HepG2 (cell line): Measurements from ENCODE around the gene ECT2. TPM values are rescaled to one million over a fixed set of nuclear protein-coding genes. Genes with fewer than 3 reads are reported as not detected.
"Not testable (repeated sequence)": the region's sequence is repeated elsewhere in the genome, so short reads cannot be mapped to it uniquely, and the experiment has no call there.

ENCODE experiments used
- ATAC-seq: fragments of 200-7000 bp; cut with Tn5 transposase; 3 replicates; pipeline ENCODE4 v1.9.1; 2020; ENCODE audit warnings: mild to moderate bottlenecking, moderate library complexity
- BruUV-seq: library from RNA; stranded (reverse); fragments of 400-500 nt; replicated peaks from 2 replicates; lab custom pipeline; 2021; lab: Mats Ljungman, UMichigan
- CTCF ChIA-PET: fragments of 300-600 bp; formaldehyde crosslinking; extraction: SDS; loops from one replicate; lab custom pipeline; 2021; ENCODE audit warnings: low total read pairs, inconsistent platforms, low intra/inter-chr PET ratio; lab: Yijun Ruan, JAX
- POLR2A ChIA-PET: fragments of 350-600 bp; sonication (Branson Sonifier 250); formaldehyde crosslinking; loops from one replicate; lab custom pipeline; 2020; ENCODE audit warnings: antibody characterized with exemption, inconsistent platforms; lab: Yijun Ruan, JAX
- DNase-seq: peaks from one replicate; pipeline ENCODE4 v3.0.0-alpha.2; 2015; ENCODE audit warnings: low spot score
- FAIRE-seq: peaks from 3 replicates; lab custom pipeline; 2011; peaks lifted over from hg19 to GRCh38; lab: Jason Lieb, UNC
- H2AFZ ChIP-seq: one replicate; pipeline ENCODE4 v1.6.1; 2011; ENCODE audit warnings: low read length, inconsistent platforms
- H3K27ac ChIP-seq: fragments of 300-600 bp; 3 replicates; pipeline ENCODE4 v1.8.0; 2011; ENCODE audit warnings: mixed run types, mild to moderate bottlenecking, mixed read lengths, low read length, inconsistent platforms; ENCODE audit not compliant: insufficient read depth; ENCODE audit errors: extremely low read length
- H3K27me3 ChIP-seq, 2 experiments: fragments of 200-600 bp in 1 of 2; 2 replicates in 1 of 2; 3 replicates in 1 of 2; pipeline versions ENCODE4 v1.6.0 to v1.8.0; 2011; ENCODE audit warnings: low read length in 2 of 2, mild to moderate bottlenecking in 2 of 2, moderate library complexity in 2 of 2, inconsistent platforms in 1 of 2; ENCODE audit not compliant: insufficient read depth in 2 of 2, control insufficient read depth in 1 of 2
- H3K36me3 ChIP-seq, 2 experiments: fragments of 200-600 bp in 1 of 2; replicated peaks in 1 of 2; 2 replicates in 1 of 2; 3 replicates in 1 of 2; pipeline versions ENCODE4 v1.5.1 to v1.8.0; 2011; ENCODE audit warnings: low read length in 2 of 2, inconsistent platforms in 1 of 2; ENCODE audit not compliant: insufficient read depth in 2 of 2, control insufficient read depth in 1 of 2
- H3K4me1 ChIP-seq: 2 replicates; pipeline ENCODE4 v1.5.1; 2012; ENCODE audit warnings: low read length, inconsistent platforms; ENCODE audit not compliant: insufficient read depth
- H3K4me2 ChIP-seq: 2 replicates; pipeline ENCODE4 v1.6.0; 2011; ENCODE audit warnings: low read depth, low read length, inconsistent platforms
- H3K4me3 ChIP-seq, 3 experiments: fragments of 200-600 bp in 1 of 3; sonication (generic), shearing (Covaris generic) in 1 of 3; replicated peaks in 1 of 3; 2 replicates each; pipeline ENCODE4 v1.5.1; 2011 to 2016; ENCODE audit warnings: low read length in 3 of 3, inconsistent platforms in 2 of 3, low read depth in 2 of 3, mild to moderate bottlenecking in 2 of 3, control low read depth in 1 of 3, mixed read lengths in 1 of 3; ENCODE audit not compliant: insufficient read depth in 1 of 3
- H3K79me2 ChIP-seq: one replicate; pipeline ENCODE4 v1.6.1; 2011; ENCODE audit warnings: low read length, inconsistent platforms; ENCODE audit not compliant: insufficient read depth
- H3K9ac ChIP-seq: 2 replicates; pipeline ENCODE4 v1.6.0; 2011; ENCODE audit warnings: mild to moderate bottlenecking, low read depth, low read length, inconsistent platforms; ENCODE audit not compliant: insufficient read depth
- H3K9me3 ChIP-seq: 2 replicates; pipeline ENCODE4 v1.5.1; 2012; ENCODE audit warnings: mild to moderate bottlenecking, low read length
- H4K20me1 ChIP-seq: 2 replicates; pipeline ENCODE4 v1.6.0; 2011; ENCODE audit warnings: inconsistent platforms, mild to moderate bottlenecking, low read length, moderate library complexity; ENCODE audit not compliant: insufficient read depth
- ATF1 ChIP-seq: IDR thresholded peaks from 2 replicates; pipeline ENCODE4 v1.6.1; 2016; ENCODE audit warnings: mild to moderate bottlenecking, control low read depth
- GABPB1 ChIP-seq: IDR thresholded peaks from 2 replicates; pipeline ENCODE4 v1.6.1; 2016; ENCODE audit warnings: mild to moderate bottlenecking, missing genetic modification reagents, moderate library complexity, missing compliant biosample characterization
- NFE2 ChIP-seq: sonication (generic); formaldehyde crosslinking; IDR thresholded peaks from 2 replicates; pipeline ENCODE4 v1.4.0; 2020; ENCODE audit warnings: missing genetic modification reagents
- ZBTB3 ChIP-seq: sonication (generic); formaldehyde crosslinking; IDR thresholded peaks from 2 replicates; pipeline ENCODE4 v1.4.0; 2020; ENCODE audit warnings: low read depth, mild to moderate bottlenecking, moderate library complexity, missing genetic modification reagents, borderline replicate concordance
- ZC3H4 ChIP-seq: sonication (generic); formaldehyde crosslinking; IDR thresholded peaks from 2 replicates; pipeline ENCODE4 v1.4.0; 2020; ENCODE audit warnings: missing genetic modification reagents, borderline replicate concordance
- ZNF468 ChIP-seq: sonication (generic); formaldehyde crosslinking; IDR thresholded peaks from 2 replicates; pipeline ENCODE4 v1.8.0; 2022; ENCODE audit warnings: mild to moderate bottlenecking, moderate library complexity, missing genetic modification reagents
- ZNF709 ChIP-seq: sonication (generic); formaldehyde crosslinking; IDR thresholded peaks from 2 replicates; pipeline ENCODE4 v1.5.0; 2020; ENCODE audit warnings: mild to moderate bottlenecking, missing genetic modification reagents
- ZNF879 ChIP-seq: sonication (generic); formaldehyde crosslinking; IDR thresholded peaks from 2 replicates; pipeline ENCODE4 v1.8.1; 2023; ENCODE audit warnings: missing genetic modification reagents
- WGBS: methylation state at CpG from one replicate; pipeline ENCODE4 v1.1.6; 2017; ENCODE audit warnings: low lambda C conversion rate; 5-methylcytosine and 5-hydroxymethylcytosine counted together
- in situ Hi-C: cut with HindIII; loops from 2 replicates; pipeline ENCODE4 v1.10.0; 2017; ENCODE audit warnings: low pct_unique_long_range_greater_than_20kb; ENCODE audit not compliant: extremely low pct_ligation_motif_present
- intact Hi-C: fragments of 100-400 bp; cut with micrococcal nuclease; formaldehyde crosslinking; loops from one replicate; pipeline ENCODE4 v1.10.0; 2022; ENCODE audit not compliant: unreplicated experiment
- polyA plus RNA-seq, 8 experiments: library from polyadenylated mRNA; depleted of rRNA in 3 of 8; stranded (reverse) in 7 of 8; unstranded in 1 of 8; fragments of >200 nt; fragmentation: Illumina TruSeq in 4 of 8; extraction: Trizol in 4 of 8; gene quantifications; 2 replicates each; pipeline versions ENCODE4 v1.2.1 to v1.2.3, GENCODE V29; 2011 to 2016; ENCODE audit warnings: low read depth in 4 of 8, missing spikeins in 1 of 8, mixed read lengths in 1 of 8; ENCODE audit not compliant: insufficient read depth in 1 of 8
- total RNA-seq, 5 experiments: library from RNA; depleted of rRNA; stranded (reverse); fragments of >200 nt; fragmentation: Illumina TruSeq; extraction: Trizol; gene quantifications; 2 replicates each; pipeline ENCODE4 v1.2.3, GENCODE V29; 2016; ENCODE audit warnings: low read depth in 1 of 5
- TF ChIP-seq, protein P1 (sequence below): IDR thresholded peaks from 2 replicates; pipeline ENCODE4 v1.6.1; 2016; ENCODE audit warnings: low read depth, borderline replicate concordance
- TF ChIP-seq, protein P2 (sequence below): IDR thresholded peaks from 2 replicates; pipeline ENCODE4 v1.6.1; 2016
- TF ChIP-seq, protein P3 (sequence below): sonication (generic); formaldehyde crosslinking; IDR thresholded peaks from 2 replicates; pipeline ENCODE4 v1.5.0; 2020; ENCODE audit warnings: missing genetic modification reagents, mild to moderate bottlenecking, borderline replicate concordance
- TF ChIP-seq, protein P4 (sequence below): IDR thresholded peaks from 2 replicates; pipeline ENCODE4 v1.6.1; 2016; ENCODE audit warnings: missing compliant biosample characterization, missing genetic modification reagents, borderline replicate concordance

ECT2 gene
- total and polyA plus RNA-seq, 2 of the 13 experiments (the other 11 are each of a cell fraction or from before 2014, with no cell fraction given) = 21.6 to 52.0 TPM

DNA sequence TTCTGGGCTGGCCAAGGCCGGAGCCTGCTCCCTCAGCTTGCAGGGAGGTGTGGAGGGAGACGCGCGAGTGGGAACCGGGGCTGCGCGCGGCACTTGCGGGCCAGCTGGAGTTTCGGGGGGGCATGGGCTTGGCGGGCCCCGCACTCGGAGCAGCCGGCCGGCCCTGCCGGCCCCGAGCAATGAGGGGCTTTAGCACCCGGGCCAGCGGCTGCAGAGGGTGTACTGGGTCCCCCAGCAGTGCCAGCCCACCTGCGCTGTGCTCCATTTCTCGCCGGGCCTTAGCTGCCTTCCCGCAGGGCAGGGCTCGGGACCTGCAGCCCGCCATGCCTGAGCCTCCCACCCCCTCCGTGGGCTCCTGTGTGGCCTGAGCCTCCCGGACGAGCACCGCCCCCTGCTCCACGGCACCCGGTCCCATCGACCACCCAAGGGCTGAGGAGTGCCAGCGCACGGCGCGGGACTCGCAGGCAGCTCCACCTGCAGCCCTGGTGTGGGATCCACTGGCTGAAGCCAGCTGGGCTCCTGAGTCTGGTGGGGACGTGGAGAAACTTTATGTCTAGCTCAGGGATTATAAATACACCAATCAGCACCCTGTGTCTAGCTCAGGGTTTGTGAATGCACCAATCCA lies 116.3 kb downstream of the ECT2 start:
- H3K4me3 ChIP-seq, H3K36me3 ChIP-seq, H3K79me2 ChIP-seq, BruUV-seq, H3K9ac ChIP-seq, H4K20me1 ChIP-seq, DNase-seq, H2AFZ ChIP-seq, H3K4me2 ChIP-seq, in situ Hi-C loops, H3K9me3 ChIP-seq, intact Hi-C loops, ATAC-seq, POLR2A ChIA-PET, H3K27ac ChIP-seq, FAIRE-seq, H3K4me1 ChIP-seq, CTCF ChIA-PET: not testable (repeated sequence)
- peaks cover 0 to 10% of the 10 kb centered on the region in 2 experiments; a peak in 1 of 5 replicates for H3K27me3 ChIP-seq
- no CpG with 5 or more reads among the region's 38 CpGs for WGBS

DNA sequence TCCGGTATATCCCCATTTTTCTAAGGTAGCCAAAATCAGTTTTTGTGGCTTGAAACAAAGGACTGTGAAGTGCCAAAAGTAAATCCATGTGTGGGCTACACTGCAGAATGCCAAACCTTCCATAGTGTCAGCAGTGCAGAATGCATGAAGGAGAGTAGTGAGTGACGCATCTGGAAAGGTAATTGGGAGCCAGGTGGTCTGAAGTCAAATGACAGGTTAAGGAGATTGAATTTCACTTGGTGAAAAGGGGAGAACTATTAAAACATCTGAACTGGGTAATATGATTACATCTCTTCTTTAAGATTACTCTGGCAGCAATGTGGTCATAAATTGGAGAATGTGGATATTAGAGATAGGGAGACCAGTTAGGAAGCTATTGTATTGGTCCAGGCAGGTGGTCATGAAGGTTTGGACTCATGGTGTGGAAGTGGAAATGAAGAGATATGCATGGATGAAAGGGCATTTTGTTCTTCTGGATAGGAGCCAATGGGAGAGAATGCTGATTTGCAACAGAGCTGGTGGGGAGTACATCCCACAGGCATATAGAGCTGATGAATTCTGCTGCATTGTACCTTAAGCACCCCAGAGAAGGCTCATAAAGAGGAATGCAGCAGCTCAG lies 118.2 kb downstream of the ECT2 start:
- H2AFZ ChIP-seq = no peak overlapping the region
- no TSS peak for BruUV-seq
- in situ Hi-C loops (no loop called here), intact Hi-C loops (no loop called here)
- H3K36me3 ChIP-seq = no peaks in the 10 kb centered on the region
- CTCF ChIA-PET = no interaction called here
- H4K20me1 ChIP-seq = no peaks in the 10 kb centered on the region
- H3K9ac ChIP-seq = no peak overlapping the region
- WGBS = 21% methylated on average over 2 of the region's 2 CpGs
- POLR2A ChIA-PET = no interaction called here
- FAIRE-seq (no peak), DNase-seq (no peak), ATAC-seq (no peak)
- no peaks in the 10 kb centered on the region for H3K79me2 ChIP-seq
- no peak overlapping the region for H3K27ac ChIP-seq
- H3K9me3 ChIP-seq = no peaks in the 10 kb centered on the region
- no peak overlapping the region for H3K4me2 ChIP-seq
- peaks cover 0 to 10% of the 10 kb centered on the region in 2 experiments; a peak in 1 of 5 replicates for H3K27me3 ChIP-seq
- no peaks in the 10 kb centered on the region for H3K4me1 ChIP-seq
- H3K4me3 ChIP-seq = no peak overlapping the region
- TF ChIP-seq ZNF468 (CRISPR knock-in tag) (no peak), ZBTB3 (CRISPR knock-in tag) (no peak), ZNF879 (CRISPR knock-in tag) (no peak), ZNF709 (CRISPR knock-in tag) (no peak), ZC3H4 (no peak), ATF1 (CRISPR knock-in tag) (no peak), NFE2 (CRISPR knock-in tag) (no peak), GABPB1 (no peak)
- TF ChIP-seq, protein P1, sequence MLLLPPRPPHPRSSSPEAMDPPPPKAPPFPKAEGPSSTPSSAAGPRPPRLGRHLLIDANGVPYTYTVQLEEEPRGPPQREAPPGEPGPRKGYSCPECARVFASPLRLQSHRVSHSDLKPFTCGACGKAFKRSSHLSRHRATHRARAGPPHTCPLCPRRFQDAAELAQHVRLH (CRISPR knock-in tag) = no peak
- TF ChIP-seq, protein P2, sequence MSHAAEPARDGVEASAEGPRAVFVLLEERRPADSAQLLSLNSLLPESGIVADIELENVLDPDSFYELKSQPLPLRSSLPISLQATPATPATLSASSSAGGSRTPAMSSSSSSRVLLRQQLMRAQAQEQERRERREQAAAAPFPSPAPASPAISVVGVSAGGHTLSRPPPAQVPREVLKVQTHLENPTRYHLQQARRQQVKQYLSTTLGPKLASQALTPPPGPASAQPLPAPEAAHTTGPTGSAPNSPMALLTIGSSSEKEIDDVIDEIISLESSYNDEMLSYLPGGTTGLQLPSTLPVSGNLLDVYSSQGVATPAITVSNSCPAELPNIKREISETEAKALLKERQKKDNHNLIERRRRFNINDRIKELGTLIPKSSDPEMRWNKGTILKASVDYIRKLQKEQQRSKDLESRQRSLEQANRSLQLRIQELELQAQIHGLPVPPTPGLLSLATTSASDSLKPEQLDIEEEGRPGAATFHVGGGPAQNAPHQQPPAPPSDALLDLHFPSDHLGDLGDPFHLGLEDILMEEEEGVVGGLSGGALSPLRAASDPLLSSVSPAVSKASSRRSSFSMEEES (CRISPR knock-in tag) = no peak
- TF ChIP-seq, protein P3, sequence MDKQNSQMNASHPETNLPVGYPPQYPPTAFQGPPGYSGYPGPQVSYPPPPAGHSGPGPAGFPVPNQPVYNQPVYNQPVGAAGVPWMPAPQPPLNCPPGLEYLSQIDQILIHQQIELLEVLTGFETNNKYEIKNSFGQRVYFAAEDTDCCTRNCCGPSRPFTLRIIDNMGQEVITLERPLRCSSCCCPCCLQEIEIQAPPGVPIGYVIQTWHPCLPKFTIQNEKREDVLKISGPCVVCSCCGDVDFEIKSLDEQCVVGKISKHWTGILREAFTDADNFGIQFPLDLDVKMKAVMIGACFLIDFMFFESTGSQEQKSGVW (CRISPR knock-in tag) = no peak
- TF ChIP-seq, protein P4, sequence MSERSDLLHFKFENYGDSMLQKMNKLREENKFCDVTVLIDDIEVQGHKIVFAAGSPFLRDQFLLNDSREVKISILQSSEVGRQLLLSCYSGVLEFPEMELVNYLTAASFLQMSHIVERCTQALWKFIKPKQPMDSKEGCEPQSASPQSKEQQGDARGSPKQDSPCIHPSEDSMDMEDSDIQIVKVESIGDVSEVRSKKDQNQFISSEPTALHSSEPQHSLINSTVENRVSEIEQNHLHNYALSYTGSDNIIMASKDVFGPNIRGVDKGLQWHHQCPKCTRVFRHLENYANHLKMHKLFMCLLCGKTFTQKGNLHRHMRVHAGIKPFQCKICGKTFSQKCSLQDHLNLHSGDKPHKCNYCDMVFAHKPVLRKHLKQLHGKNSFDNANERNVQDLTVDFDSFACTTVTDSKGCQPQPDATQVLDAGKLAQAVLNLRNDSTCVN (CRISPR knock-in tag) = no peak
